Urinary bladder (tissue), 4 donors: ENCODE data around the gene PPFIA1. TPM values are rescaled to one million over a fixed set of nuclear protein-coding genes. Genes with fewer than 3 reads are reported as not detected.

ENCODE experiments used
- DNase-seq: peaks from one replicate; pipeline ENCODE4 v3.0.0-alpha.2; 2015; ENCODE audit errors: extremely low spot score
- H3K27ac ChIP-seq: one replicate; pipeline ENCODE4 v1.5.1; 2013; ENCODE audit warnings: low read depth, mild to moderate bottlenecking, moderate library complexity
- H3K36me3 ChIP-seq: one replicate; pipeline ENCODE4 v1.6.1; 2013; ENCODE audit warnings: mild to moderate bottlenecking, moderate library complexity; ENCODE audit not compliant: insufficient read depth
- H3K4me1 ChIP-seq: one replicate; pipeline ENCODE4 v1.6.1; 2013; ENCODE audit warnings: mild to moderate bottlenecking, moderate library complexity; ENCODE audit not compliant: insufficient read depth
- H3K4me3 ChIP-seq: one replicate; pipeline ENCODE4 v1.5.1; 2013; ENCODE audit warnings: low read depth, low read length
- WGBS: extraction: QIAGEN DNeasy Blood & Tissue Kit; methylation state at CpG from one replicate; pipeline ENCODE4 v1.1.7; 2013; 5-methylcytosine and 5-hydroxymethylcytosine counted together
- polyA plus RNA-seq: library from polyadenylated mRNA; stranded (reverse); fragments of 200-250 nt; gene quantifications from one replicate; pipeline ENCODE4 v1.2.3, GENCODE V29; 2013
- total RNA-seq: library from RNA; depleted of rRNA; stranded (reverse); fragments of >200 nt; gene quantifications from one replicate; pipeline ENCODE4 v1.2.3, GENCODE V29; 2014
- donor health status: healthy with polysubstance abuse.
- donor health status: healthy.

The PPFIA1 gene
- total and polyA plus RNA-seq, 2 donors, result 25.5 to 54.0 TPM

DNA sequence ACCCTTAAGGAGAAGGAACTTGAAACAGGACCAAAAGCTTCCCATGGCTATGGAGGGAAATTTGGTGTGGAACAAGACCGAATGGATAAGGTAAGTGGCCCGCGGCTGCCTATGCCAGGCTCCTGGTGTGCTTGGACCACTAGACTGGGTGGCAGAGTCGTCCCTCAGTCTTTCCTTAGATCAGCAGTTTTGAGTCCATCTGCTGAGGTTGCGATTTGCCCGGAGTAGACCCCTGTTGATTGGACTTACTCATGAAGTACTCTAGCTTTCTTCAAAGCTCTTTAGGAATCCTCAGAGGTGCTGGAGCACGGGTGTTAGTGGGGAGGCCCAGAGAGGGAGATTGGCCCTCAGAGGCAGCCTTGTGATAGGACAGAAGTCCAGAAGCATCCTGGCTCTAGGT lies 139.4 kb downstream of the PPFIA1 start:
- peaks cover 3% of the 10 kb centered on the region for H3K36me3 ChIP-seq
- 93% methylated on average over 7 of the region's 7 CpGs for WGBS

DNA sequence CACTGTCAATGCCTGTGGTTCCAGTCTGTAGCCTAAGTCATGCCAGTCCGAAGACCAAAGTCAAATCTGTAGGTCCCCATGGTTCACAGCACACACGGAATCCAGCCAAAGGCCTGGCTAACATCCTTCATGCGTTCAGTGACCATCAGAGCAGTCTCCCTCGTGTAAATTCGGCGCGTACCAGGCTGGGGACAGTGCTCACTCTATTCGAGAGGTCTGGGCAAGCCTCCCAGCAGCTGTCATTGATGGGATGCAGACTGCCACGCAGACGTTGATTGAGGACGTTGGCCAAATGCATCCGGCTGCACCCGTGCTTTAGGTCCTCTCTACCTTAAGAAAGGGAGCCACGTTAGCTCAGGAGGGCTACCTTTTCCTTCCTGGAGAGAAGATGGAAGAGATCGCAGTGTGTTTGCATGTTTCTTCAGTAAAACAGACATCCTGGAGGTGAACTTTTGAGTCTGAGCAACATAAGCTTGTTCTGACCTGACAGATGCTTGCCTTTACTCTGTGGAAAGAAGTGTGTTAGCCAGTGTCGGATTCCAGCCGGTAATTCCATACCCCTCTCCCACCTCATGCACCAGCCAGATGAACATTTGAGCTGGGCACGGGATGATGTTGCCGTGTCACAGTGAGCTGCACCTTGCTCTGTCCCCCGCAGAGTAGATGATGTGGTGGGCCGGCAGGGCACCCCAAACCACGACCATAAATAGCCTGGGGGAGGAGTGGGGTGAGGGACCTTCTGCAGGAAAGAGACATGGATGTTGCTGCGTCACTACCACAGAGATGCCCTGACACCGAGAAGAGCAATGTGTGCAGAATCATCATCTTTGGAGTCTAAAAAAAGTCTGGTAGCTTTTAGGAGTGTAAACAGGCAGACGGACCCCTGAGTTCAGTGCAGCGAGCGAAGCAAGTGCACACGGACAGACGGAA lies 140.1 kb downstream of the PPFIA1 start:
- no peak overlapping the region for H3K4me3 ChIP-seq
- no peaks in the 10 kb centered on the region for H3K4me1 ChIP-seq
- 87% methylated on average over 29 of the region's 29 CpGs for WGBS
- DNase-seq, result no peak
- H3K36me3 ChIP-seq, result peaks cover 3% of the 10 kb centered on the region
- H3K27ac ChIP-seq, result no peak overlapping the region

More for the DNA sequence above, 139.4 kb downstream of the PPFIA1 start:
- Histone ChIP-seq H3K4me1 (no peaks in the 10 kb centered on the region), H3K4me3 (no peak overlapping the region), H3K27ac (no peak overlapping the region)
- DNase-seq, result no peak

DNA sequence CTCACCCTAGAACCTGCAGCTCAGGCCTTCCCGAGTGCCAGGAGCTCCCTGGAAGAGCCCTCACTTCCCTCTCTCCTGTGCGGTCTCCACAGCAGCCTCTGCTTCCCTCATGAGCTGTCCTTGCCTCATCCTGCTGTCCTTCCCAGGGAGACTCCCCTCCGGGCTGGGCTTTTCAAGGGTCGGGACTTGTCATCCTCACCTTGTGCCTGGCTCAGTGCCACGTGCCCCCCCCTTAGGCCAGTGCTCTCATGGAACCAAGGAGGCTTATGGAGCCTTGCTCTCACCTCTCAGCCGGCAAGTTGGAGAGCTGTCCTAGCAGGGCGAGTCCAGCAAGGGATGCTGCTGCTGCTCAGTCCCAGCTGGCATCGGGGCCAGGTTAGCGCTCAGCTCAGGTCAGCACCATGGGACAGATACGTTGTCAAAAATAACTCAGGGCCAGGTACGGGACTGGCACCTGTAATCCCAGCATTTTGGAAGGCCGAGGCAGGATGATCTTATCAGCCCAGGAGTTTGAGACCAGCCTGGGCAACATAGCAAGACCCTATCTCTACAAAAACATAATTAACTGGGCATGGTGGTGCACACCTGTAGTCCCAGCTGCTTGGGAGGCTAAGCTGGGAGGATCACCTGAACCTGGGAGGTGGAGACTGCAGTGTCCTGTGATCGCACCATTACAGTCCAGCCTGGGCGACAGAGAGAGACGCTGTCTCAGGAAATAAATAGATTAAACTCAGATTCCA lies 141.4 kb downstream of the PPFIA1 start:
- Histone ChIP-seq H3K36me3 (peaks cover 3% of the 10 kb centered on the region), H3K4me1 (no peaks in the 10 kb centered on the region), H3K4me3 (no peak overlapping the region), H3K27ac (no peak overlapping the region)
- 92% methylated on average over 15 of the region's 15 CpGs for WGBS
- DNase-seq, result no peak

DNA sequence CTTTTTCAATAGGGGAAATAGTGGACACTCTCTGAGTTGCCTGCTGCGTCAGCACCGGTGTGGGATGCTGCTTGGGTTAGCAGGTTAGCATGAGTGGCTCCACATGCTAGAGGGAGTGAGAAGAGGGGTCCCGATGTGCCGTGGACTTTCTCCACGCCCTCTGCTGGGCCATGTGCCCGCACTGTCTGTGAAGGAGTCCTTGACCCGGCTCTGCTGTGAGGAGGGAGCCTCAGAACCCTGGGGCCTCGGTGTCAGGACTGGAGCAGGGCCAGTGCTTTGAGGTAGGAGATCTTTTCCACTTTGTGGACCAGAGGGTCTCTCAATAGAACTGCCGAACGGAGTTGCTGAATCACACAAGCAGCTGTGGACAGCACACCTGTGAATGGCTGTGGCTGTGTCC lies 142.7 kb downstream of the PPFIA1 start:
- Histone ChIP-seq H3K27ac (no peak overlapping the region), H3K4me3 (no peak overlapping the region), H3K36me3 (peaks cover 3% of the 10 kb centered on the region), H3K4me1 (no peaks in the 10 kb centered on the region)
- WGBS, result 90% methylated on average over 10 of the region's 10 CpGs
- DNase-seq, result no peak

DNA sequence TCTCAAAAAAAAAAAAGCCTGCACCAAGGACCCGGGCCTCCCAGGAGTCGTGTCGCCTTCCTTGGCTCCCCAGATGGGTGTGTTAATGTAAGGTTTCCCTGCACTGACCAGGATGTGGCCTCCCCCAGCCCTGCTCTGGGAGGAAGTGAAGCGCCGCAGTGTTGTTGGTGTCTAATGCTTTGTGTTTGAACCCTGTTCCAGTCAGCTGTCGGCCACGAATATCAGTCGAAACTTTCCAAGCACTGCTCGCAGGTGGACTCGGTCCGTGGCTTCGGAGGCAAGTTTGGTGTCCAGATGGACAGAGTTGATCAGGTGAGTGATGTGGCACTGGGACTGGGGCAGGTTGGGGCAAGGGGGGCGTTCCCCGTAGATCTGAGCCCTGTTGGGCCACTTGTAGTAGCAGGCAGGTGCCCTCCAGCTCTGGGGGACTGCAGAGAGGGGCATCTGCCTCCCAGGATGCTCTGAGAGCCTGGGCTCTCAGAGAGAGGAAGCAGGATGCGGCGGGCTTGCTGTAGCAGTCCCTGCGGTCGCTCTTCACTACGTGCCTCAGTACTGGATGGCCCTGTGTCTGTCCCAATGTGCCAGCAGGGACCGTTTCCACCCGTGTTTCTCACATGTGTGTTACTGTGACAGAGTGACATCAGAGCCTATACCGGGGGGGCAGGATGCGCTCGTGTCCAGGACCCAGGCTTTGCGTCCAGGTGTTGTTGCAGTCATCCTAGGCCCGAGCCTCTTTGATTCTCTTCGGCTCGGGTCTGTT lies 144.0 kb downstream of the PPFIA1 start:
- H3K4me1 ChIP-seq, result no peaks in the 10 kb centered on the region
- no peak for DNase-seq
- no peak overlapping the region for H3K4me3 ChIP-seq
- no peaks in the 10 kb centered on the region for H3K36me3 ChIP-seq
- H3K27ac ChIP-seq, result no peak overlapping the region
- 93% methylated on average over 28 of the region's 28 CpGs for WGBS

DNA sequence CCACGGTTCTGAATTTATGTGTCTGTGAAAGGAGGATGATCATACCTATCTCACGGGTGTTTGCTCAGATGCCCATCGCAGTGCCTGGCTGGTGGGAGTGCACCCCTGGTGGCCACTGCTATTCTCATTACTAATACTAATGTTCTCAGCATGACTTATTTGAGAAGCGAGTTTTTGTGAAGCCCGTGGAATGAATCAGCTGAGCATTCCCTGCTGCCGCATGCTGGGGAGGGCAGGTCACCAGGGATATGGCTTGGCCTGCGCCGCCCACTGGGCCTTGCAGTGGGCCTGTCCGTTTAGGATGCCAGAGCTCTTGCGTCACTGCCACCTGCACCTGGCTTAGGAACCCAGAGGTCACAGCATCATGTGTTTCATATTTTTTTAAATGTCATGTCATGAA lies 144.7 kb downstream of the PPFIA1 start:
- no peak for DNase-seq
- 85% methylated on average over 10 of the region's 10 CpGs for WGBS
- no peak overlapping the region for H3K27ac ChIP-seq
- no peak overlapping the region for H3K4me3 ChIP-seq
- H3K36me3 ChIP-seq, result peaks cover 2% of the 10 kb centered on the region
- no peaks in the 10 kb centered on the region for H3K4me1 ChIP-seq

DNA sequence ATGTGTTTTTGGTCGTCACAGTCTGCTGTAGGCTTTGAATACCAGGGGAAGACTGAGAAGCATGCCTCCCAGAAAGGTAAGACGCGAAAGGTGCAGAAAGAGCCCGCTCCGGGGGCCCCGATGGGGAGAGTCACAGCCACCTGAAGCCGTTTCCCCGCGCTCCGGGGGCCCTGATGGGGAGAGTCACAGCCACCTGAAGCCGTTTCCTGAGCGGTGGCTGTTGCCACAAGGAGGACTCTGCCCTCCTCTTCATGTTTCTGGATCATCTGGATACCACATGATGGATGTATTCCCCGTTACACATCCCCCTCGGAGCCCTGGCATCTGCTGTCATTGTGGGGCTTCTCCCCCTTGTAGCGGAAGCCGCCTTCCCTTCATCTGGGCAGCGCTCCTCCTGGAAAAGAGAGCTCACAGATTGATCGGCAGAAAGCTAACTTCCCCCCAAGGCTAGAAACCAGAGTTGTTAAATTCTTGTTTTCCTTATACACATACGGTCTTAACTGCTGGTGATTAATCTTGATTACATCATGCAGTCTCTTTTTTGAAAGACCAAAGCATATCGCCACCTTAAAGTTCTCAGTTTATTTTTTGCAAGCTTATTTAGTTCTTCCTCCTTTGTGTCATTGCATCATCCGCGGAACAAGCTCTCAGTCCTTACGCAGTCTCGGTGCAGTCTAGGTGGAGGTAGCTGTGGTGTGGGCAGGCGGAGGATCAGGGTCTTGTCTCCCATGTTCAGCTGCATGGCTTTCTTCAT lies 145.3 kb downstream of the PPFIA1 start:
- no peaks in the 10 kb centered on the region for H3K4me1 ChIP-seq
- WGBS, result 90% methylated on average over 25 of the region's 25 CpGs

DNA sequence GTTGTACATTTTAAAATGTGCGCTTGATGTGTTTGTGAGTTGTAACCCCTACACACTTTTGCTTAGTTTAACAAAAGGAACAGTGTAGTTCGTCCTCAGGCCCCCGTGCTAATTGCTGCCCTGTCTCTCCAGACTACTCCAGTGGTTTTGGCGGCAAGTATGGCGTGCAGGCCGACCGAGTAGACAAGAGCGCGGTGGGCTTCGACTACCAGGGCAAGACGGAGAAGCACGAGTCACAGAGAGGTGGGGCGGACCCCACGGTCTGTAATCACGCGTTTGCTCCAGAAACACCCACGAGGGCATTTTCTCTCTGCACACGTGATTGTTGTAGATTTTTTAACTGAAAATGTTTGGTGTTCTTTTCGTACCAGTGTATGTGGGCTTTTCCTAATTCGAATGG lies 146.4 kb downstream of the PPFIA1 start:
- no peaks in the 10 kb centered on the region for H3K4me1 ChIP-seq
- H3K27ac ChIP-seq, result no peak overlapping the region
- no peak overlapping the region for H3K4me3 ChIP-seq
- peaks cover 4% of the 10 kb centered on the region for H3K36me3 ChIP-seq
- DNase-seq, result no peak
- 93% methylated on average over 20 of the region's 20 CpGs for WGBS

More for the DNA sequence above, 145.3 kb downstream of the PPFIA1 start:
- no peak for DNase-seq
- H3K4me3 ChIP-seq, result no peak overlapping the region
- peaks cover 4% of the 10 kb centered on the region for H3K36me3 ChIP-seq
- H3K27ac ChIP-seq, result no peak overlapping the region

DNA sequence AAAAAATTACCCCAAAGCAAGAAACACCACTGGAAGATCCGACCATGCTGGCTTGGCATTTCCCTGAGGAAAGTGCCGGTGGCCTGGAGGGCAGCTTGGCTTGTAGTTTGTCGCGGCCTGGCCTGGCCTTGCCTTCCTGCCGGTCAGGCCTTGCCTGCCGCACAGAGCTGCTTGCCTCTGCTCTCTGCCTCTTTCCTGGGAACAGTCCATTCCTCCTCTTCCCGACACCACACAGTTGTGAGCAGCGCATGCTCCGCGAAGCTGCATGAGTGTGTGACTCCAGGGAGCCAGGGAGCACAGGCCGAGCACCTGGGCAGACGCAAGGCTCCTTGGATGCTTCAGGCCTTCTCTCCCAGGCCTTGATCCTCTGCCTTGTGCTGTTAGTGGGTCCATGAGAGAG lies 147.6 kb downstream of the PPFIA1 start:
- peaks cover 4% of the 10 kb centered on the region for H3K36me3 ChIP-seq
- WGBS, result 94% methylated on average over 12 of the region's 12 CpGs
- DNase-seq, result no peak

DNA sequence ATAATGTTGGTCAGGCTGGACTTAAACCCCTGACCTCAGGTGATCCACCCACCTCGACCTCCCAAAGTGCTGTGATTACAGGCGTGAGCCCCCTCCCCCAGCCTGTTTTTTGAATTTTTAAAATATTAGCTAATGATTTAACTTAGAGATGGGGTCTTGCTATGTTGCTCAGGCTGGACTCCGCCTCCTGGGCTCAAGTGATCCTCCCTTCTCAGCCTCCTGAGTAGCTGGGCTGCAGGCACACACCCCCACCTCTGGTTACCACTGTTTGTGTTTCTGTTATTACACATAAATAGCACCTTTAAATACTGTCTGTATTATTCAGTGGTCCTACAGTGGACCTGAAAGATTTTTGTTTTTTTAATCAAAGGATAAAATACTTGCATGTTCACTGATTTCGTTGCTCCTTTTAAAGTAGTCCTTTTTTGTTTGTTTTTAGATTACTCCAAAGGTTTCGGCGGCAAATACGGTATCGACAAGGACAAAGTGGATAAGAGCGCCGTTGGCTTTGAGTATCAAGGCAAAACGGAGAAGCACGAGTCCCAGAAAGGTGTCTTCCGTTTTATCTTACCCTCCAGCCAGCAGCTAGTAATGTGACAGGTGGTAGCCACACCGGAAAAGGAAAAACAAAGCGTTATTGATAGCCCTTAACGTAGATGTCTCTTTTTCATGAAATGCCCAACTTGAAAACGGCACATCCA lies 149.0 kb downstream of the PPFIA1 start:
- Histone ChIP-seq H3K36me3 (peaks cover 6% of the 10 kb centered on the region), H3K27ac (no peak overlapping the region), H3K4me3 (no peak overlapping the region), H3K4me1 (no peaks in the 10 kb centered on the region)
- 96% methylated on average over 17 of the region's 17 CpGs for WGBS
- no peak for DNase-seq

More for the DNA sequence above, 147.6 kb downstream of the PPFIA1 start:
- Histone ChIP-seq H3K4me1 (no peaks in the 10 kb centered on the region), H3K4me3 (no peak overlapping the region), H3K27ac (no peak overlapping the region)

DNA sequence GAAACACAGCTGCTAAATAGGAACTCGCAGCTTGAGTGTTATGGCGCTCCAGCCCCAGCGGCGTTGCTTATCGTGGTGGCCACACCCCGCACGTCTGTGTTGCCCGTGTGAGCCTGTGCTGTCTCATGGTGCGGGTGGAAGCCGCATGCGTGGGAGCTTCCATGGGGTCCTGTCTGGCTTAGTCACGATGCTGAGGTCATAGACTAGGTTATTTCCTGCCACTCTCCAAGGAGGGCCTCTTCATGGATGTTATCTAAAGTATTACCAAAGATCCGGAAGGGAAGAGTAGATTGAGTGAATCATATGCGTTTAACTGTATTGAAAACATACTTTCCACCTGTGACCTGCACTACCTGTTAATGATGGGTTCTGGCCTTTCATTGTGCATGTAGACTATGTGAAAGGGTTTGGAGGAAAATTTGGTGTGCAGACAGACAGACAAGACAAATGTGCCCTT lies 149.5 kb downstream of the PPFIA1 start:
- no peak overlapping the region for H3K27ac ChIP-seq
- no peak for DNase-seq
- no peak overlapping the region for H3K4me3 ChIP-seq
- H3K4me1 ChIP-seq, result no peaks in the 10 kb centered on the region
- H3K36me3 ChIP-seq, result peaks cover 8% of the 10 kb centered on the region
- WGBS, result 92% methylated on average over 14 of the region's 14 CpGs

DNA sequence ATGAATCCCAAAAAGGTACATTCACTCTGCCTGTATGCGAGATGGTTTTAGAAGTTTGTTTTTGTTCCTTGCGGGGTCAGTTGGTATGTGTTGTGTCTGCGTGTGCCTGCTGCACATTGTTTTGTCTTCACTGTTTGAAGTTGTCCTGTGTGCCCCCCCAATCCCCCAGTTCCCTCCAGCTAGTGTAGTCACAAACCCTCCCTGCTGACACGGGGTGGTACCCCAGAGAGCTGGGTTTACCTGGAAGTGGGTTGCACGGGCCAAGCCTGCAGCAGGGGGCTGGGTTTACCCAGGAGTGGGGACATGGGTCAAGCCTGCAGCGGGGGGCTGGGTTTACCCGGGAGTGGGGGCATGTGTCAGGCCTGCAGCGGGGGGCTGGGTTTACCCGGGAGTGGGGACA lies 150.0 kb downstream of the PPFIA1 start:
- H3K4me3 ChIP-seq, result no peak overlapping the region
- no peaks in the 10 kb centered on the region for H3K4me1 ChIP-seq
- no peak overlapping the region for H3K27ac ChIP-seq
- WGBS, result 85% methylated on average over 9 of the region's 9 CpGs
- peaks cover 8% of the 10 kb centered on the region for H3K36me3 ChIP-seq
- no peak for DNase-seq
